ENCODE results near the gene LDLRAP1.

DNA sequence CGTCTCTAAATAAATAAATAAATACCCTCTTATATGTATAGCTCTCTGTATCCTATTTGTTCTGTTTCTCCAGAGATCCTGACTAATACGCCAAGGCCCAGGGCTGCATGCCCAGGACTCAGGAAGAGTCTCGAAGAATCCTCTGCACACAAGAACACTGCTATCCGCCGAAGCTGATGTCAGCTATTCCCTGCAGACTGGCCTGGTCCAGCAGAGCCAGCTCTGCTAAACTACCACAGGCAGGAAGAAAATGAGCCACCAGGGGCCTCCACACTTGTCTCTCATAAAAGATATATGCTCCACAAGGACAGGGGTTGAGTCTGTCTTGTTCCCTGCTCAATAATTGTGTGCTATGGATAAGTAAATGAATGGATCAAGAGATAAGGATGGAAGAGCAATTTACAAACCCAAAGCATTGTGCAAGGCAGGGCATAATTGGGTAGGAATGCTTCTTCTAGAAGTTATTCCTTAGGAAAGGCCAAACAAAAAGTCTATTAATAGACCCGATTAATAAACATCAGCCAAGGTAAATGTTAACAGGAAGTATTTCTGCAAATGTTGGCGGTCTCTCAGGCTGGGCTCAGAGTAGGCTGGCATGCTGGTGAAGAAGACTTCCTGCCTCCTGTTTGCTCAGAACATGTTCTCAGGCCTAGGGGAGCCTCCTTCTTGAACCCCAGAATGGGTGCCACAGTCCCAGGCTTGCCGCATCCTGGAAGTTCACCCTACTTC lies 46.9 kb downstream of the LDLRAP1 start:
- TF ChIP-seq CTCF (IDR thresholded peaks at IDR 0.05; ENCODE audit: low read depth, low read length, poor library complexity, severe bottlenecking) (no peak), EZH2phosphoT487 (IDR thresholded peaks at IDR 0.05; ENCODE audit: borderline replicate concordance, low read length) (no peak)

Data from DOHH2 (cell line).